ENCODE data around the gene VIL1.

DNA sequence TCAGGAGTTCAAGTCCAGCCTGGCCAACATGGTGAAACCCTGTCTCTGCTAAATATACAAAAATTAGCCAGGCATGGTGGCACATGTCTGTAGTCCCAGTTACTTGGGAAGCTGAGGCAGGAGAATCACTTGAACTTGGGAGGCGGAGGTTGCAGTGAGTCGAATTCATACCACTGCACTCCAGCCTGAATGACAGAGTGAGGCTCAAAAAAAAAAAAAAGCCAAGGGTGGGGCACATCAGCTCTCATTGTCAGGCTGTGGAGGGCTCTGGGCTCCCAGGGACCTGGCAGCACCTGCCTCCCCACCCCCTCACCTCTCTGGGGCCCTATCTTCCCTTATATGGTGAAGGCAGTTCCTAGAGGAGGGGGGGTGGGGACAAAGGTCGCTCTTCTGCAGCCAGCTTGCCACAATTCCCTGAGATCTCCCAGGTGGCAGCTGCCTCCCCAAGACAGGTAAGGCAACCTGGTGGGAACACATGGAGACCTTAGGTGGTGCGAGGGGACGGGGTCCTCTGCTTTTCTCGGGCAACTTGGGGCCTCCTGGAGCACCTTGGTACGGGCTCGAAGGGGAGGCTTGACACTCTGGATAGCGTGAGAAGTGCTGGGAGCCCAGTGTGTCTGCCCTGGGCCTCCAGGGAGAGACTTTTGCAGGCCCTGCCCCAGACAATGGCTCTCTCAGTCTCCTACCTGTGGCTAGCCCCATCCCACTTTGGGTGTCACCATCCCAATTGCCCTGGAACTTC, at the start of gene VIL1:
- TF ChIP-seq RAD21 (IDR thresholded peaks at IDR 0.05; ENCODE audit: low read depth) (no peak), TAF1 (IDR thresholded peaks at IDR 0.05; ENCODE audit: low read depth) (no peak), YY1 (IDR thresholded peaks at IDR 0.05; ENCODE audit: low read depth) (no peak), NFIC (IDR thresholded peaks at IDR 0.05) (no peak), TCF12 (IDR thresholded peaks at IDR 0.05; ENCODE audit: low read depth) (no peak), TEAD4 (IDR thresholded peaks at IDR 0.05) (no peak), CEBPB (IDR thresholded peaks at IDR 0.05) (no peak), EP300 (IDR thresholded peaks at IDR 0.05; ENCODE audit: borderline replicate concordance) (no peak), ZBTB7A (IDR thresholded peaks at IDR 0.05; ENCODE audit: low read depth) (no peak)
- TF ChIP-seq, protein P1, sequence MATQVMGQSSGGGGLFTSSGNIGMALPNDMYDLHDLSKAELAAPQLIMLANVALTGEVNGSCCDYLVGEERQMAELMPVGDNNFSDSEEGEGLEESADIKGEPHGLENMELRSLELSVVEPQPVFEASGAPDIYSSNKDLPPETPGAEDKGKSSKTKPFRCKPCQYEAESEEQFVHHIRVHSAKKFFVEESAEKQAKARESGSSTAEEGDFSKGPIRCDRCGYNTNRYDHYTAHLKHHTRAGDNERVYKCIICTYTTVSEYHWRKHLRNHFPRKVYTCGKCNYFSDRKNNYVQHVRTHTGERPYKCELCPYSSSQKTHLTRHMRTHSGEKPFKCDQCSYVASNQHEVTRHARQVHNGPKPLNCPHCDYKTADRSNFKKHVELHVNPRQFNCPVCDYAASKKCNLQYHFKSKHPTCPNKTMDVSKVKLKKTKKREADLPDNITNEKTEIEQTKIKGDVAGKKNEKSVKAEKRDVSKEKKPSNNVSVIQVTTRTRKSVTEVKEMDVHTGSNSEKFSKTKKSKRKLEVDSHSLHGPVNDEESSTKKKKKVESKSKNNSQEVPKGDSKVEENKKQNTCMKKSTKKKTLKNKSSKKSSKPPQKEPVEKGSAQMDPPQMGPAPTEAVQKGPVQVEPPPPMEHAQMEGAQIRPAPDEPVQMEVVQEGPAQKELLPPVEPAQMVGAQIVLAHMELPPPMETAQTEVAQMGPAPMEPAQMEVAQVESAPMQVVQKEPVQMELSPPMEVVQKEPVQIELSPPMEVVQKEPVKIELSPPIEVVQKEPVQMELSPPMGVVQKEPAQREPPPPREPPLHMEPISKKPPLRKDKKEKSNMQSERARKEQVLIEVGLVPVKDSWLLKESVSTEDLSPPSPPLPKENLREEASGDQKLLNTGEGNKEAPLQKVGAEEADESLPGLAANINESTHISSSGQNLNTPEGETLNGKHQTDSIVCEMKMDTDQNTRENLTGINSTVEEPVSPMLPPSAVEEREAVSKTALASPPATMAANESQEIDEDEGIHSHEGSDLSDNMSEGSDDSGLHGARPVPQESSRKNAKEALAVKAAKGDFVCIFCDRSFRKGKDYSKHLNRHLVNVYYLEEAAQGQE (IDR thresholded peaks at IDR 0.05; ENCODE audit: low read depth): no peak
- TF ChIP-seq, protein P2, sequence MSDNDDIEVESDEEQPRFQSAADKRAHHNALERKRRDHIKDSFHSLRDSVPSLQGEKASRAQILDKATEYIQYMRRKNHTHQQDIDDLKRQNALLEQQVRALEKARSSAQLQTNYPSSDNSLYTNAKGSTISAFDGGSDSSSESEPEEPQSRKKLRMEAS (IDR thresholded peaks at IDR 0.05): no peak
- TF ChIP-seq, protein P3, sequence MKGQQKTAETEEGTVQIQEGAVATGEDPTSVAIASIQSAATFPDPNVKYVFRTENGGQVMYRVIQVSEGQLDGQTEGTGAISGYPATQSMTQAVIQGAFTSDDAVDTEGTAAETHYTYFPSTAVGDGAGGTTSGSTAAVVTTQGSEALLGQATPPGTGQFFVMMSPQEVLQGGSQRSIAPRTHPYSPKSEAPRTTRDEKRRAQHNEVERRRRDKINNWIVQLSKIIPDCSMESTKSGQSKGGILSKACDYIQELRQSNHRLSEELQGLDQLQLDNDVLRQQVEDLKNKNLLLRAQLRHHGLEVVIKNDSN (IDR thresholded peaks at IDR 0.05): no peak

Measured in Ishikawa (cell line).